Smooth muscle cell of trachea (primary cell): ENCODE results near the gene CASS4. TPM values are rescaled to one million over a fixed set of nuclear protein-coding genes. Genes with fewer than 3 reads are reported as not detected.

Experiments
- total RNA-seq: library from RNA; depleted of rRNA; stranded (reverse); fragments of >200 nt; gene quantifications from 2 replicates; pipeline ENCODE4 v1.2.1, GENCODE V29; 2014

CASS4 gene
- 10.5 and 12.4 TPM in 2 replicates for total RNA-seq

GRCh38 chr20:56411759-56412472 is at the start of gene CASS4:
CASS4 (plus strand) TSS chr20:56412260; CDS start chr20:56412459, 199 bp downstream.

GRCh38 chr20:56392132-56392880 is 19.8 kb upstream of the CASS4 start, which contains the start of the genes AURKA and CSTF1:
AURKA (minus strand) TSS chr20:56392215; CDS start chr20:56388197, 4,018 bp downstream.
CSTF1 (plus strand) TSS chr20:56392645; CDS start chr20:56395553, 2,908 bp downstream.

GRCh38 chr20:56468316-56469076 is 56.4 kb downstream of the CASS4 start, which contains the start of gene RTF2:
RTF2 (plus strand) TSS chr20:56468627; CDS start chr20:56468698, 71 bp downstream.

Other genes starting within 250 kb of the CASS4 start
- not detected in 2 replicates for gene MC3R, start 163.5 kb upstream of the CASS4 start, total RNA-seq
- gene FAM210B, start 53.3 kb upstream of the CASS4 start, total RNA-seq: 46.3 and 63.2 TPM in 2 replicates
- gene AURKA, start 20.0 kb upstream of the CASS4 start, total RNA-seq: 10.4 and 66.9 TPM in 2 replicates
- 44.9 and 52.8 TPM in 2 replicates for gene CSTF1, start 19.6 kb upstream of the CASS4 start, total RNA-seq
- 109 and 119 TPM in 2 replicates for gene RTF2, start 56.4 kb downstream of the CASS4 start, total RNA-seq
- gene FAM209A, start 112.5 kb downstream of the CASS4 start, total RNA-seq: not detected in 2 replicates
- not detected in 2 replicates for gene FAM209B, start 121.0 kb downstream of the CASS4 start, total RNA-seq
- not detected in 2 replicates for gene TFAP2C, start 217.0 kb downstream of the CASS4 start, total RNA-seq